GM12865 (cell line): ENCODE results near the gene ELOVL5.
"Not testable (repeated sequence)": the region's sequence is repeated elsewhere in the genome, so short reads cannot be mapped to it uniquely, and the experiment has no call there.

Experiments
- DNase-seq: peaks from one replicate; pipeline ENCODE4 v3.0.0; 2010; ENCODE audit warnings: low read depth
- H3K4me3 ChIP-seq: 2 replicates; pipeline ENCODE4 v1.5.1; 2011; ENCODE audit warnings: mild to moderate bottlenecking, low read depth, low read length, control low read depth
- CTCF ChIP-seq: IDR thresholded peaks from 2 replicates; pipeline ENCODE4 v1.5.1; 2011; ENCODE audit warnings: low read length, control low read depth, low read depth, inconsistent platforms; ENCODE audit not compliant: insufficient read depth; ENCODE audit errors: missing control alignments

ELOVL5 gene

GRCh38 chr6:53348371-53349208 lies at the start of gene ELOVL5:
Gene ELOVL5 (minus strand): TSS chr6:53348950. CDS start chr6:53295699, 53,251 bp downstream.
- TF ChIP-seq CTCF = no peak
- peak within 1 kb of the TSS; percentile 72 for H3K4me3 ChIP-seq
- peak; percentile 96 for DNase-seq

- no peak overlapping the region for H3K4me3 ChIP-seq
- DNase-seq = no peak
- TF ChIP-seq CTCF = no peak
Measured at GRCh38 chr6:53397283-53397682, 48.5 kb upstream of the ELOVL5 start.

- H3K4me3 ChIP-seq = no peak overlapping the region
- DNase-seq = no peak
- no peak for TF ChIP-seq CTCF
Measured at GRCh38 chr6:53395986-53396385, 47.2 kb upstream of the ELOVL5 start.

- no peak overlapping the region for H3K4me3 ChIP-seq
- DNase-seq = no peak
- TF ChIP-seq CTCF = no peak
Measured at GRCh38 chr6:53394704-53395103, 46.0 kb upstream of the ELOVL5 start.

GRCh38 chr6:53391170-53391569 lies 42.4 kb upstream of the ELOVL5 start:
- no peak for TF ChIP-seq CTCF
- H3K4me3 ChIP-seq = no peak overlapping the region
- peak; percentile 3 for DNase-seq

- DNase-seq = no peak
- no peak for TF ChIP-seq CTCF
- H3K4me3 ChIP-seq = no peak overlapping the region
Measured at GRCh38 chr6:53390010-53390409, 41.3 kb upstream of the ELOVL5 start.

GRCh38 chr6:53388615-53389014 lies 39.9 kb upstream of the ELOVL5 start:
- DNase-seq = not testable (repeated sequence)

More at GRCh38 chr6:53388615-53389014, 39.9 kb upstream of the ELOVL5 start:
- H3K4me3 ChIP-seq = not testable (repeated sequence)
